Peyer's patch (tissue), 4 donors: ENCODE results near the gene CCDC88C.

Experiments used
- POLR2A ChIP-seq, 2 donors: fragments of 450-650 bp; IDR thresholded peaks; one replicate each; pipeline ENCODE4 v1.5.1; 2017; ENCODE audit warnings: antibody characterized with exemption in 2 of 2, mild to moderate bottlenecking in 2 of 2, moderate library complexity in 2 of 2
- TF ChIP-seq, protein P1 (sequence below), 6 experiments: fragments of 450-650 bp in 4 of 6; fragments of 200-600 bp in 2 of 6; sonication (generic) in 1 of 6; IDR thresholded peaks; one replicate each; pipeline ENCODE4 v1.5.1; 2017 to 2019; ENCODE audit warnings: antibody characterized with exemption in 6 of 6, mild to moderate bottlenecking in 3 of 6, moderate library complexity in 1 of 6

DNA sequence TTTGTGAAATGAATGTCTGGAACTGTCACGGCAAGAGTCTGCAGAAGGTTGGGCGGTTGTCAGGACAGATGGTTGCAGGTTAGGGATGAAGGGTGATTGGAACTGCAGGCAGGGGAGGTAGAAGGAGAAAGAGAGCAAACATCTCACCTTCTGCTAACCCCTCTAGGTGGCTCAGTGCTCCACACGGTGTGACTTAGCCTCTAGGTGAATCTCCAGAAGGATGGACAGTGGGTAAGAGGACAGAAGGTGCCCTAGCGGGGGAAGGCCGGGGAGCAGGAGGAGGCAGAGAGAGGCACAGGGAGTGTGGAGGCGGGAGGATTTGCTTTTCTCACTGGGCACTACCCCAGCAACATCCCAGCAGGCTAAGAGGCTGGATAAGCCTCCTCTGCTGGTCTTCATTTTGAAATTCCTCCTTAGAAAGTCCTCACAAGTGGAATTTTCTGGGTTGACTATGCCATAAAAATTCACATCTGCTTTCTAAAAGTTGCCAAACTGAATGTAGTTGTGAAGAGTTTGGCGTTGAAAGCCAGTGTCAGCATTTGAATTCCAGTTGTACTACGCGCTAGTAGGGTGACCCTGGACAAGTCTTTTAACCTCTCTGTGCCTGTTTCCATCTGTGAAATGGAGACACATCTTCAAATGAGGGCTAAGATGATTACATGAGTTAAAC, 162.5 kb downstream of the CCDC88C start:
- TF ChIP-seq, protein P1, sequence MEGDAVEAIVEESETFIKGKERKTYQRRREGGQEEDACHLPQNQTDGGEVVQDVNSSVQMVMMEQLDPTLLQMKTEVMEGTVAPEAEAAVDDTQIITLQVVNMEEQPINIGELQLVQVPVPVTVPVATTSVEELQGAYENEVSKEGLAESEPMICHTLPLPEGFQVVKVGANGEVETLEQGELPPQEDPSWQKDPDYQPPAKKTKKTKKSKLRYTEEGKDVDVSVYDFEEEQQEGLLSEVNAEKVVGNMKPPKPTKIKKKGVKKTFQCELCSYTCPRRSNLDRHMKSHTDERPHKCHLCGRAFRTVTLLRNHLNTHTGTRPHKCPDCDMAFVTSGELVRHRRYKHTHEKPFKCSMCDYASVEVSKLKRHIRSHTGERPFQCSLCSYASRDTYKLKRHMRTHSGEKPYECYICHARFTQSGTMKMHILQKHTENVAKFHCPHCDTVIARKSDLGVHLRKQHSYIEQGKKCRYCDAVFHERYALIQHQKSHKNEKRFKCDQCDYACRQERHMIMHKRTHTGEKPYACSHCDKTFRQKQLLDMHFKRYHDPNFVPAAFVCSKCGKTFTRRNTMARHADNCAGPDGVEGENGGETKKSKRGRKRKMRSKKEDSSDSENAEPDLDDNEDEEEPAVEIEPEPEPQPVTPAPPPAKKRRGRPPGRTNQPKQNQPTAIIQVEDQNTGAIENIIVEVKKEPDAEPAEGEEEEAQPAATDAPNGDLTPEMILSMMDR (IDR thresholded peaks at IDR 0.05), result no peak
- no peak for TF ChIP-seq POLR2A (IDR thresholded peaks at IDR 0.05)
